Sciatic nerve (tissue), 2 donors: ENCODE data around the gene ZNF155. TPM values are rescaled to one million over a fixed set of nuclear protein-coding genes. Genes with fewer than 3 reads are reported as not detected.
A peak's percentile ranks its signal among the peaks of the same experiment; 100 is the strongest.
"Not testable (repeated sequence)": the region's sequence is repeated elsewhere in the genome, so short reads cannot be mapped to it uniquely, and the experiment has no call there.

Experiments
- ATAC-seq: fragments of 200-7000 bp; cut with Tn5 transposase; one replicate; pipeline ENCODE4 v1.9.1; 2020; ENCODE audit warnings: mild to moderate bottlenecking, moderate library complexity
- DNase-seq: peaks from one replicate; pipeline ENCODE4 v3.0.0-alpha.2; 2020; ENCODE audit warnings: low spot score
- intact Hi-C: fragments of 100-400 bp; cut with DNase I; formaldehyde crosslinking; loops from one replicate; pipeline ENCODE4 v1.14.2; 2022
- total RNA-seq: library from RNA; stranded (reverse); fragmentation: NEBNext Ultra II Directional; extraction: Animal tissue kit (Norgen Biotek cat#: 25700); gene quantifications from one replicate; pipeline ENCODE4 v1.2.1, GENCODE V29; 2021
- donor health status: DM: no; HTN: no; CAD: no.
- donor health status: DM: no; HTN: no; CAD: no.

Gene ZNF155
- total RNA-seq: 9.4 TPM

DNA sequence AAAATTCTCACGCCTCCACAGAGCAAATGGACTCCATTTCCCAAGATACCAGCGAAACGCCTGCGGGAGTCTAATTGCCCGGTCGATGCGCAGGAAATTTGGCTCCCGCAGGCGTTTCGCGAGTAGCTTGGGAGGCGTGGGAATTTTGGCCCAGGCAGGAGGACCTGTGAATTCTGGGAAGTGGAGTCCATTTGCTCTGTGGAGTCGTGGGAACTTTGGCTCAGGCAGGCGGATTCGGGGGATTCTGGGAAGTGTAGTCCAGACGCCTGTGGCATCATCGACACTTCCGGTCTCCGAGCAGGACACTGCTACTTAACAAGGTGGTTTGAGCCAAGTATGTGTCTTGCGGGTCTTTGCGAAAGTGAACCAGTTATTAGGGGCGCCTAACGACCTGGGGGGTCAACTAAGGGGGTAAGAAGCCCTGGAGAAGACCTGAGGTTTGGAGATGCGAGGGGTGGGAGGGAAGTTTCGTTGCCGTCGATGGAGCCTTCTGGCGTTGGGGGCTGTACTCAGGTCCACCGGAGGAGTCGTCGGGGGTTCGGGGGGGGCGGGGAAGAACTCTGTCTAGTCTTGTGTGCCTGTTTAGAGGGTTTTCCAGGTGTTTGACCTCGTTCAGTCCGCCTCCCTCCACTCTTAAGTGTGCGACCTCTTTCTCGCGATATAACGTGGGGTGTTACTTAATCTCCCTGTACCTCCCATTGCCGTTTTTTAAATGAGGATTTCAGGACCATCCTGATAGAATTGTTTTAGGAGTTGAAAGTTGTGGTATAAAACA, at the start of gene ZNF155:
ZNF155 (plus strand) TSS at position 277 of the 775 bp plus-strand sequence. CDS start 4,356 bp downstream, outside the sequence.
- DNase-seq: peak; percentile 90

DNA sequence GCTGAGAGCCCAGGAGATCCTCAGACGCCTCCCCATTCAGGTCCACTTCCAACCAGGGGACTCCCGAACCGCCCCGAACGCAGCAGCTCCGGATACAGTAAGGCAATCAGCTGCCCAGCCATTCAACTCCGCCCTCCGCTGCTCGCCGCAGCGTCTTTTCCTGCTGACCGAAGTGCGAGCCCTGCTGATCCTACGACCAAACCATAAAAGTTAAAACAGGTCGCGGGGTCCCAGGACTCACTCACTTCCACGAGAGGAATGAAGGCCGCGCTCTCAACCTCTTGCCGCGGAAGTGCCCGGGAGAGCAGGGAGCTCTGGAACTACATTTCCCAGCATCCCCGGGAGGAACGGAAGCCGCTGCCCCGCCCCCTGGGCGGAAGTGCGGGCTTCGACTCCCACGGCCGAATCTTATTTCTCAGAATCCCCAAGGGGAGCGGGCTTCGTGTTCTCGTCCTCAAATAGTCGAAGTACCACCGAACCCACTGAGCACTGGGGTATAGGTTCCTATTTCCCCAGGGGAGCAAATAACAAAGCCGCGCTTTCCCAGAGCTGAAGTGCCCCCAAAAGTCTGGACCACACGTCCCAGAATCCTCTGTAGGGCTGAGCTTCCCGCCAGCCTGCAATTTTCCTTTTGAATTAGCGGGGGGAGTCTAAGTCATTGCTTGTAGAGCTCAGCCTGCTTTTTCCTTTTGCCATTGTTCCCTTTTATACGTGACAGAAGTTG, 48.8 kb upstream of the ZNF155 start, which contains the start of gene ZNF45:
ZNF45 (minus strand) TSS at position 298 of the 724 bp plus-strand sequence. CDS start 13,097 bp downstream, outside the sequence.
- intact Hi-C loops: no loop called here
- DNase-seq: peak; percentile 92
- peak; percentile 100 for ATAC-seq

More for the DNA sequence above, at the start of gene ZNF155:
- ATAC-seq: peak; percentile 100
- intact Hi-C loops: no loop called here

GRCh38 chr19:43936188-43936587, 47.8 kb upstream of the ZNF155 start:
- DNase-seq (no peak), ATAC-seq (no peak)
- intact Hi-C loops: no loop called here

GRCh38 chr19:43939557-43940260, 44.3 kb upstream of the ZNF155 start:
- intact Hi-C loops: no loop called here
- no peak for DNase-seq
- no peak for ATAC-seq

GRCh38 chr19:43940719-43941118, 43.3 kb upstream of the ZNF155 start:
- ATAC-seq (no peak), DNase-seq (no peak)
- intact Hi-C loops: no loop called here

- intact Hi-C loops: no loop called here
- ATAC-seq: no peak
- DNase-seq: no peak
Observed at GRCh38 chr19:43941209-43941608, 42.8 kb upstream of the ZNF155 start.

DNA sequence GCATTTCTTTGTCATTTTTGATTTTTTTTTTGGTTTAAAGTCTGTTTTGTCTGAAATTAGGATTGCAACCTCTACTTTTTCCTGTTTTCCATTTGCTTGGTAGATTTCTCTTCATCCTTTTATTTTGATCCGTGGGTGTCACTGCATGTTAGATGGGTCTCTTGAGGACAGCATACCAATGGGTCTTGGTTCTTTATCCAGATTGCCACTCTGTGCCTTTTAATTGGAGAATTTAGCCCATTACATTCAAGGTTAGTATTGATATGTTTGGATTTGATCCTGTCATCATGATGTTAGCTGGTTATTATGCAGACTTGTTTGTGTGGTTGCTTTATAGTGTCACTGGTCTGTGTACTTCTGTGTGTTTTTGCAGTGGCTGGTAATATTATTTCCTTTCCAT, 36.6 kb upstream of the ZNF155 start:
- intact Hi-C loops, ATAC-seq, DNase-seq: not testable (repeated sequence)

- ATAC-seq, DNase-seq, intact Hi-C loops: not testable (repeated sequence)
Observed at GRCh38 chr19:43949803-43950202, 34.2 kb upstream of the ZNF155 start.

- peak; percentile 100 for ATAC-seq
- intact Hi-C loops: no loop called here
- peak; percentile 92 for DNase-seq
Observed at GRCh38 chr19:43950834-43951645, 32.9 kb upstream of the ZNF155 start, which contains the start of gene ZNF221. TSS of gene ZNF221 (plus strand) at chr19:43951228. CDS start at chr19:43962727, 11,499 bp downstream.

DNA sequence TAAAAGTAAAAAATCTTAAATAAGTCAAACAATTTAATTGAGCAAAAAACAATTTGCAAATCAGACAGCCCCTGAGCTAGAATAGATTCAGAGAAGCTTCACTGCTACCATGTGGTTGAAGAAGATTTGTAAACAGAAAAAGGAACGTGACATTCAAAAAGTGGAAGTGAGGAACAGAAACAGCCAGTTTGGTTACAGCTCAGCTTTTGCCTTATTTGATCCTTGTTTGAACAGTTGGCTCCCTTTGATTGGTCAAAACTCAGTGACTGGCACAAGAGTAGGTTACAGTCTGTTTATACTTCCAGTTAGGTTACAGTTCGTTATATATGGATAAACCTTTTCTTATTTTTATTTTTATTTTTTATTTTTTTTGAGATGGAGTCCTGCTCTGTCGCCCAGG, 27.2 kb upstream of the ZNF155 start:
- DNase-seq: no peak
- intact Hi-C loops: no loop called here
- ATAC-seq: no peak

DNA sequence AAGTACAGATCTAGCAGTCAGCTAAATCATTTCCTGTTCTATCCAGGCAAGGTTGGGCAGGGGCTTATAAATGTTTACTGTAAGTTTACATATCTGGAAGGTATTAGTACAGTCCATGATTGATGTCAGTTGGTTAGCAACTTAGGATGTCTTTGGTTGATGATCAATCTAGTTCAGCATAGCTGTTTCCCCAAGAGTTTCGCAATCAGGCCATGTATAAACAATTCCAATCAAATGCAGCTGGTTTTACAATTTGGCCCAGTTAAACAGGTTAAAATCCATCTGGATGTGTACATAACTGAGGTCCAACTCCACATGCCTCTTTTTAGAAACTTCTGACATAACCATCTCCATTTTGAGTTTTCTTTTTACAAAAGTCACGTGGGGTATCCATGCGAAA, 26.1 kb upstream of the ZNF155 start:
- ATAC-seq: no peak
- intact Hi-C loops: no loop called here
- no peak for DNase-seq

DNA sequence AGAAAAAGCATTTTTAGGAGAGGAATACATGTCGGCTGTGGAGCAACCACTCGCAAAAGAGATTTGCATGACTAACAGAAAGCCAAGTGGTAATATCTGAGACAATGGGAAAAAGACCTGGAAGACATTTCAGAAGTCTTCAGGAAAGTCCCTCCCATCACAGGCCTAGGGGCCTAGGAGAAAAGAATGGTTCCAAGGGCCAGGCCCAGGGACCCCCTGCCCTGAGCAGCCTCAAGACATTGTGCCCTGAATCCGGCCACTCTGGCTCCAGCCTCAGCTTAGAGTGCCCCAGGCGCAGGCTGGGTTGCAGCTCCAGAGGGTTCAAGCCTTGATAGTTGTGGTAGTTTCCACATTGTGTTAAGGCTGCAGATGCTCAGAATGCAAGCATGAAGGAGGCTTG, 23.6 kb upstream of the ZNF155 start:
- intact Hi-C loops: no loop called here
- no peak for ATAC-seq

GRCh38 chr19:43966079-43966694, 17.8 kb upstream of the ZNF155 start:
- ATAC-seq (no peak), DNase-seq (no peak)
- intact Hi-C loops: no loop called here

More for the DNA sequence above, 23.6 kb upstream of the ZNF155 start:
- DNase-seq: no peak

- intact Hi-C loops: no loop called here
- ATAC-seq (no peak), DNase-seq (no peak)
Observed at GRCh38 chr19:43976732-43977131, 7.3 kb upstream of the ZNF155 start.

GRCh38 chr19:43983544-43983911, 460 bp upstream of the ZNF155 start:
- ATAC-seq (no peak), DNase-seq (no peak)
- intact Hi-C loops: no loop called here

GRCh38 chr19:43984687-43985000, 656 bp downstream of the ZNF155 start:
- intact Hi-C loops: no loop called here
- peak; percentile 51 for ATAC-seq
- DNase-seq: no peak

DNA sequence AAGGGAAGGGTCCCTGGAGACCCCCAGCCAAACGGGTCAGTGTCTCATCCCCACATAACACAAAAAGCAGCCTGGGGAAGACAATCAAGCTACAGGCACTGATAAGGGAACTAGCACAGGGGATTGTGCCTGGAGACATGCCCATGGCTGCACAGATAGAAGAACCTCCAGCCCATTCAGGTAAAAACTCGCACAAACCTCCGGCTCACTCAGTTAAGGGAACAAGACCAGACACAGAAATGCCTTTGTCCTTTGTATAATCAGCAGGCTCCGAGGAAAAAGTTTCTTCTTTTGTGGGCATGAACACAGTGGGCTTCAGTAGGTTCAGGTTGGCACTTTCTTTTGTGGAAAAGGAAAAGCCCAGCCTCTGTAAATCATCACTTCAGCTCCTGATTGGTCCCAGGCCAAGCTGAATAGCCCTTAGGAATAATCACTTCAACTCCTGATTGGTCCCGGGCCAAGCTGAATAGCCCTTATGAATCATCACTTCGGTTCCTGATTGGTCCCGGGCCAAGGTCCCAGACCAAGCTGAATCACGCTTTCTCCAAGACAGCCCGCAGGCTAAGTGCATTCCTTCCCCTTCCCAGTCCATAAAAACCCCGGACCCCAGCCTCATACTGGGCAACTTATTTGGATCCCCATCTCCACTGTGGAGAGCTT, 13.8 kb downstream of the ZNF155 start:
- no peak for ATAC-seq
- no peak for DNase-seq
- intact Hi-C loops: no loop called here

DNA sequence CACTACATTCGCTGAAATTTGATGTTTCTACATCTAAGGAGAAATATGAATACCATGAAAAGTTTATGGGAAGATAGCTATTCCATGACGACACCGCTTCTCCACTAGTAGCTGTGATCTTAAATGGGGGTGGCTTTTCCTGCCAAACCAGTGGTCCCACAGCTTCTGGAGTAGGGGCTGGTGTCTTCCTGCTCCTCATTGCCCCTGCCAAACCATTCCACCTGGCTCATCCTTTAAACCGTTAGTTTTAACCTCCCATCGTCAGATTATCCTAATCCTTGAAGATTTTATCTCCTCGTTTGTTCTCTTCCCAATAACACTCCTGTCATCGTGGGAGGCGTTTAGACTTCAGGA, 18.2 kb downstream of the ZNF155 start:
- no peak for DNase-seq
- intact Hi-C loops: no loop called here
- no peak for ATAC-seq
